EH (cell line): ENCODE measurements around the gene ESRRB.

ENCODE experiments used
- DNase-seq: peaks from one replicate; pipeline ENCODE4 v3.0.0-alpha.2; 2015; ENCODE audit warnings: low read depth

ESRRB gene

DNA sequence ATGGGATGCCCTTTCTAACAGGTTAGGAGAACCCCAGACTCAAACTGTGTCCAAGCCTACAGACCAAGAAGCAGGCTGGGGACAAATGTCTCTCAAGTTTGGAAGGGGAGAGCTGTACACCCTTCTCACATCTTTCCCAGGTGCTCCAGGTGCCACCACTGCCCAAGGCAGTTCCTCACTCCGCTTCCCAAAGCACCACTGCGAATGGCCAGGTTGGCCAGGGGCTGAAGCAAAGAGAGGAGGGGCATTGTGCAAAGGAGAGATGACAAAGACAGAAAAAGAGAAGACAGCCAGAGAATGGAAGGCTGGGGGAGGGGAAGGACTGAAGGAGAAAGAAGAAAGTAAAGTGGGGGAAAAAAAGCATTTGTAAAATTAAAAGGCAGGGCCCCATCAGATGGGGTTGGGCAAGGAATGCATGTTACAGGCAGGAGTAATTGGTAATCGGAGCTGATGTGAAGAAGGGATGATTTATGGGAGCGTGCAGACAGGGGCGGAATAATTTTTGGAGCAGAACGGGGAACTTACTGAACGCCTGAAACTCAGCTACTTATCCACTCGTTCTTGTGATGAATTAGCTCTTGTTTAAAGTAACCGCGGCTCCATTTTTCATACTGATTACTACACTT is 165.8 kb downstream of the ESRRB start:
- DNase-seq: no peak

DNA sequence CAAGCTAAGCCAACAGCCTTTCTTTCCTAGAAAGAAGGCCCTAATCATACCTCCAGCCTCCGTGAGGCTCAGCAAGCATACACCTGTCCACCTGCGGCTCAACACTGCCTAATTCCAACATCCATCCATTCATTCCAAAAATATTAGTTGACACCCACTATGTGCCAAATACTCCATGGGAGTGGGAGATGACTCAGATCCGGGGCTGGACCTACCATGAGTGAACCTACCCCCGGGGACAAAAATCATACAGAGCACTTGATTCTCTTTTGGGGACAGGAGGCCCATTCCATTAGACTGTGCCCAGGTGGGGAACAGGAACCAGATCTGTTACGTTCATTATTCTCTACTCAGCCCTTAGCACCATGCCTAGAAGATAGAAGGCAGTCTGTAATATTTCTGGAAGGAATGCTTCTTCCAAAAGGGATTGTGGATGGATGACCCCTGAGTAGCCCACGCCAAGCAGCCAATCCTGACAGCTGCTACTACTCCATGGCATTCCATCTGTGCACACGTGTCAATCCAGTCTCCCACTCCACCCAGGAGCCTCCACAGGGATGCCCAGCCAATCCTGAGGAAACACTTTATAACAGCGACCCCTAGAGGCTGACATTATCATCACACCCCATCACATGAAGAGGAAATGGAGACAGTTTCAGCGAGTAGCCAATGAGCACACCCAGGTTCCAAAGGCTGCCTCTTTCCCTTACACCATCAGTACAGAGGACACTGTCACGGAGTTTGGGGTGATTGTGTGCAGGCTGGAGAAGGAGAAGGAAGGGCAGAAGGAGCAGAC is 170.7 kb downstream of the ESRRB start:
- peak; percentile 25 for DNase-seq

DNA sequence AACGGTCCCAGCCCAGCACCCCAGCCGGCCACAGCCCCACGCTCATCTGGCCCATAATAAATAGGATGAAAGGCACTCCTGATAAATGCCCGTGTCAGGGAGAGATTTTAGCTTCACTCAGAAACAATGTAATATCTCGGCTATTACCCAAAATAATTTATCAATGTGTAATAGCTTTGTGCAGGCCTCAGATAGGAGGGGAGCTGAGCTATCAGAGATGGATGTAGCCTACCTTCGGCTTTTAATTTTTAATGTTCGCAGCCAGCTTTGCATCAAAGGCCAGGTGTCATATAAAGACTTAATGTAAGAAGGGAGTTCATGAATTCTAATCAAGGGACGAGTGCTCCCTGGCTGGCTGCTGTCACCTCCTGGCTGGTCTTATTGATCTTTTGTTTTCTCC is 171.9 kb downstream of the ESRRB start:
- DNase-seq: no peak

DNA sequence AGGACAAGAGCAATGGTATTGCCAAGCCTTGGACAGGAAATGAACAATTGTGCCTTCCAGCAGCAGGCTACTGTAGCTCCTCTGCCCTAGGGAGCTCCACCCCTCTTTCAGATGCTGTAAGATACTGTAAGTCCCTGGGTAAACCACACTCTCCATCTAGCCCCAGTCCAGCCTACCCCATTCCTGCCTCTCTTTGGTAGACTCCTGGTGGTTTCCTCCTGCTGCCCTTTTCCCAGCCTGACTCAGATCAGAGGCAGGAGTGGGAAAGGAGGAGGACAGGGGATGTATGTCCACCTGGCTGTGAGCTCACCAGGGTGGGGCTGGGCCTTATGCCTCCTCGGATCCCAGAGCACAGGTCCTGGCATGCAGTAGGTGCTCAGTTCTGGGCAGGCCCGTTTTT is 174.6 kb downstream of the ESRRB start:
- peak; percentile 13 for DNase-seq

DNA sequence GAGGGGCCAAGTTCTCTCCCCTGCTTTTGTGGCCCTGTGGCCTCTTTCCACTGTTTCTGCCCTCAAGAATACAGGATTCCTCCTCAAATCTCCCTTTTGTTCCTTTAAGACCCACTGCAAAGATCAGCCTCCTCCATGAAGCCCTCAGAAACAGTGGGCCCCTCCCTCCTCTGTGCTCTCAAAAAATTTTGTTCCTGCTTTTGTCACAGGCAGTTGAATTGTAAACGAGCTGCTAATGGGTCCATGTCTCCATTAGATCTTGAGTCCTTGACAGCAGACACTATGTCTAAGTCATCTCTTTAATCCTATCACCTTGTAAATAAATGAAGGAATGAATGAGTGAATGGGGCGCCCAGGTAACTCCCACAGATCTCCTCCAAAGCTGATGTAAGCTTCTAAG is 175.2 kb downstream of the ESRRB start:
- no peak for DNase-seq
